Tongue (tissue), 2 donors: ENCODE measurements around the gene RB1. TPM values are rescaled to one million over a fixed set of nuclear protein-coding genes. Genes with fewer than 3 reads are reported as not detected.
"Not testable (repeated sequence)": the region's sequence is repeated elsewhere in the genome, so short reads cannot be mapped to it uniquely, and the experiment has no call there.

ENCODE experiments used
- DNase-seq: peaks from one replicate; pipeline ENCODE4 v3.0.0-alpha.2; 2015
- total RNA-seq: library from RNA; depleted of rRNA; stranded (reverse); fragments of >200 nt; gene quantifications from one replicate; pipeline ENCODE4 v1.2.3, GENCODE V29; 2014

RB1 gene
- total RNA-seq, 1 donor from 2014 or later, result 55.8 TPM

- DNase-seq, result no peak
Measured at GRCh38 chr13:48299591-48299990, 4.0 kb upstream of the RB1 start.

- DNase-seq, result no peak
Measured at GRCh38 chr13:48302871-48303358, 636 bp upstream of the RB1 start.

GRCh38 chr13:48304143-48304876, 759 bp downstream of the RB1 start:
- DNase-seq, result peak; percentile 79

- no peak for DNase-seq
Measured at GRCh38 chr13:48311223-48311622, 7.7 kb downstream of the RB1 start.

- DNase-seq, result no peak
Measured at GRCh38 chr13:48315969-48316650, 12.6 kb downstream of the RB1 start.

GRCh38 chr13:48316826-48317510, 13.4 kb downstream of the RB1 start:
- no peak for DNase-seq

- DNase-seq, result peak; percentile 25
Measured at GRCh38 chr13:48317511-48318376, 14.2 kb downstream of the RB1 start.

GRCh38 chr13:48318377-48318811, 14.8 kb downstream of the RB1 start:
- DNase-seq, result no peak

- peak; percentile 45 for DNase-seq
Measured at GRCh38 chr13:48318821-48319511, 15.4 kb downstream of the RB1 start.

GRCh38 chr13:48319531-48320398, 16.2 kb downstream of the RB1 start:
- DNase-seq, result no peak

- no peak for DNase-seq
Measured at GRCh38 chr13:48320399-48320790, 16.8 kb downstream of the RB1 start.

- no peak for DNase-seq
Measured at GRCh38 chr13:48320891-48321510, 17.4 kb downstream of the RB1 start.

- DNase-seq, result no peak
Measured at GRCh38 chr13:48322294-48322693, 18.7 kb downstream of the RB1 start.

- DNase-seq, result peak; percentile 2
Measured at GRCh38 chr13:48333976-48334375, 30.4 kb downstream of the RB1 start.

- peak; percentile 59 for DNase-seq
Measured at GRCh38 chr13:48334534-48335127, 31.1 kb downstream of the RB1 start.

GRCh38 chr13:48339198-48339597, 35.6 kb downstream of the RB1 start:
- DNase-seq, result not testable (repeated sequence)

GRCh38 chr13:48344264-48344663, 40.7 kb downstream of the RB1 start:
- DNase-seq, result no peak

GRCh38 chr13:48346583-48346982, 43.0 kb downstream of the RB1 start:
- DNase-seq, result no peak

- no peak for DNase-seq
Measured at GRCh38 chr13:48349525-48349924, 46.0 kb downstream of the RB1 start.

GRCh38 chr13:48353590-48353989, 50.0 kb downstream of the RB1 start:
- DNase-seq, result no peak
